ENCODE measurements around the gene CRAMP1. TPM values are rescaled to one million over a fixed set of nuclear protein-coding genes. Genes with fewer than 3 reads are reported as not detected.
"Not testable (repeated sequence)": the region's sequence is repeated elsewhere in the genome, so short reads cannot be mapped to it uniquely, and the experiment has no call there.

The CRAMP1 gene
- total and polyA plus RNA-seq, 2 donors from 2014 or later = 2.9 to 20.0 TPM

- Histone ChIP-seq H3K9me3 (ENCODE audit: control insufficient read depth in 2 of 3, insufficient read depth in 1 of 3, low read length in 3 of 3) (no peaks in the 10 kb centered on the region), H3K27ac (ENCODE audit: low read depth in 2 of 2, low read length in 2 of 2) (no peak overlapping the region), H3K27me3 (ENCODE audit: control insufficient read depth, insufficient read depth, low read length) (no peaks in the 10 kb centered on the region), H3K4me3 (ENCODE audit: low read length in 3 of 3) (no peak overlapping the region), H3K9ac (ENCODE audit: low read length in 3 of 3) (no peak overlapping the region), H3K36me3 (ENCODE audit: control insufficient read depth in 2 of 3, insufficient read depth in 3 of 3, low read length in 3 of 3) (peaks cover 4 to 20% (median 9%) of the 10 kb centered on the region in 3 donors), H3K4me1 (ENCODE audit: control insufficient read depth in 2 of 3, insufficient read depth in 2 of 3, low read depth in 1 of 3, low read length in 3 of 3) (peaks cover 0 to 2% (median 0%) of the 10 kb centered on the region in 3 donors)
- intact Hi-C loops (cut with DNase I) = no loop called here
- DNase-seq (no peak), FAIRE-seq (no peak)
- no peak for TF ChIP-seq CTCF (IDR thresholded peaks at IDR 0.05; ENCODE audit: borderline replicate concordance, extremely low read depth, insufficient read depth)
Measured at GRCh38 chr16:1701216-1701878, 89.2 kb downstream of the CRAMP1 start.

- peak overlapping the region; percentile 86 to 87 for H3K27ac ChIP-seq (ENCODE audit: low read depth in 2 of 2, low read length in 2 of 2)
- peak in 2 of 5 donors; percentile 21 to 47 for DNase-seq
- peak overlapping the region; percentile 79 to 97 (median 84) for H3K4me3 ChIP-seq (ENCODE audit: low read length in 3 of 3)
- H3K27me3 ChIP-seq (ENCODE audit: control insufficient read depth, insufficient read depth, low read length); H3K36me3 ChIP-seq (ENCODE audit: control insufficient read depth in 2 of 3, insufficient read depth in 3 of 3, low read length in 3 of 3); intact Hi-C loops (cut with DNase I); H3K9me3 ChIP-seq (ENCODE audit: control insufficient read depth in 2 of 3, insufficient read depth in 1 of 3, low read length in 3 of 3); FAIRE-seq: not testable (repeated sequence)
- peaks cover 2 to 11% (median 10%) of the 10 kb centered on the region in 3 donors for H3K4me1 ChIP-seq (ENCODE audit: control insufficient read depth in 2 of 3, insufficient read depth in 2 of 3, low read depth in 1 of 3, low read length in 3 of 3)
- peak overlapping the region; percentile 71 to 88 (median 78) for H3K9ac ChIP-seq (ENCODE audit: low read length in 3 of 3)
Measured at GRCh38 chr16:1705324-1705687, 93.1 kb downstream of the CRAMP1 start.

- TF ChIP-seq CTCF (IDR thresholded peaks at IDR 0.05; ENCODE audit: borderline replicate concordance, extremely low read depth, insufficient read depth) = peak; percentile 99
- H3K27ac ChIP-seq (ENCODE audit: low read depth in 2 of 2, low read length in 2 of 2) = peak within 1 kb of the TSS; percentile 86 to 87
- DNase-seq = peak; percentile 94 to 97 (median 95)
- intact Hi-C loops (cut with DNase I) = no loop called here
- H3K9me3 ChIP-seq (ENCODE audit: control insufficient read depth in 2 of 3, insufficient read depth in 1 of 3, low read length in 3 of 3) = no peaks in the 10 kb centered on the region
- peak within 1 kb of the TSS; percentile 79 to 97 (median 97) for H3K4me3 ChIP-seq (ENCODE audit: low read length in 3 of 3)
- H3K4me1 ChIP-seq (ENCODE audit: control insufficient read depth in 2 of 3, insufficient read depth in 2 of 3, low read depth in 1 of 3, low read length in 3 of 3) = peaks cover 2 to 11% (median 10%) of the 10 kb centered on the region in 3 donors
- peak within 1 kb of the TSS; percentile 71 to 96 (median 93) for H3K9ac ChIP-seq (ENCODE audit: low read length in 3 of 3)
- peaks cover 0 to under 1% (median 0%) of the 10 kb centered on the region in 3 donors for H3K36me3 ChIP-seq (ENCODE audit: control insufficient read depth in 2 of 3, insufficient read depth in 3 of 3, low read length in 3 of 3)
- FAIRE-seq = no peak
- no peaks in the 10 kb centered on the region for H3K27me3 ChIP-seq (ENCODE audit: control insufficient read depth, insufficient read depth, low read length)
Measured at GRCh38 chr16:1705688-1706385, 93.7 kb downstream of the CRAMP1 start, which contains the start of gene MAPK8IP3. Gene MAPK8IP3 (plus strand): TSS chr16:1706195. CDS start chr16:1706340, 145 bp downstream.

All from kidney (tissue), 14 donors.